Ovary (tissue), 3 donors: ENCODE results near the gene TUBB6.

Source experiments
- CTCF ChIP-seq, 3 donors: fragments of 450-650 bp in 2 of 3; fragments of 200-600 bp in 1 of 3; IDR thresholded peaks; one replicate each; pipeline versions ENCODE4 v1.5.1 to v1.8.0; 2016 to 2022; ENCODE audit warnings: antibody characterized with exemption in 3 of 3, mild to moderate bottlenecking in 1 of 3
- EP300 ChIP-seq: sonication (generic); formaldehyde crosslinking; IDR thresholded peaks from one replicate; pipeline ENCODE4 v1.6.1; 2017; ENCODE audit warnings: antibody characterized with exemption
- POLR2A ChIP-seq: fragments of 450-650 bp; IDR thresholded peaks from one replicate; pipeline ENCODE4 v1.6.1; 2017; ENCODE audit warnings: antibody characterized with exemption, mild to moderate bottlenecking, moderate library complexity
- donor health status: DM: no; HTN: no; CAD: no.

- no peak for TF ChIP-seq EP300
- no peak for TF ChIP-seq CTCF (IDR thresholded peaks at IDR 0.05)
- TF ChIP-seq POLR2A, result no peak
These were observed 24.4 kb upstream of the TUBB6 start for GRCh38 chr18:12283666-12284065.
